Measurements from ENCODE around the gene NLN. TPM values are rescaled to one million over a fixed set of nuclear protein-coding genes. Genes with fewer than 3 reads are reported as not detected.
"Not testable (repeated sequence)": the region's sequence is repeated elsewhere in the genome, so short reads cannot be mapped to it uniquely, and the experiment has no call there.

Gene NLN
- total and polyA plus RNA-seq, 12 donors: 0.77 to 14.1 (median 6.9) TPM

DNA sequence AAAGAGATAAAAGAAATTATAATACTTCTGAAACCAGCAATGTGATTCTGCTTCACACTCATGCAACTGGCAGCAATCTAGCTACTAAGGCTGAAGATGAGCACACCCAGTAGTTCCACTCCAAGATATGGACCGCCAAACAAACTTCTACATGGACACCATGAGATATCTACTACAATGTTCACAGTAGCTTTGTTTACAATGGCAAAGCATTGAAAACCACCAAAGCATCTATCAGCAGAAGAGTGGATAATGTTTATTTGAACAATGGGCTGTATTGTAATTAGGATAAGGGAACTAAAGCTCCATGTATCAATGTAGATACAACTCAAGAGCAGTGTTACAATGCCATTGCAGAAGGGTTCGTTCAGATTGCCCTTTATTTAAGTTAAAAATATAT, 113.2 kb downstream of the NLN start:
- DNase-seq: no peak
- 70 to 76% (median 74%) methylated on average over 2 of the region's 2 CpGs for whole genome bisulfite sequencing, 4 donors
- Histone ChIP-seq H3K9me3 (replicated peaks in 1 of 3) (no peaks in the 10 kb centered on the region), H3K4me3 (no peak overlapping the region), H3K36me3 (replicated peaks in 1 of 2) (no peaks in the 10 kb centered on the region), H3K27me3 (no peaks in the 10 kb centered on the region), H3K4me1 (replicated peaks in 1 of 2) (no peaks in the 10 kb centered on the region), H3K27ac (no peak overlapping the region)
- no peak for TF ChIP-seq POLR2A (IDR thresholded peaks at IDR 0.05)
- no peak for TF ChIP-seq CTCF (IDR thresholded peaks at IDR 0.05)
- intact Hi-C loops (cut with DNase I): no loop called here

- TF ChIP-seq CTCF (IDR thresholded peaks at IDR 0.05): no peak
- TF ChIP-seq POLR2A (IDR thresholded peaks at IDR 0.05): no peak
- no peak overlapping the region for H3K4me3 ChIP-seq
- no peaks in the 10 kb centered on the region for H3K27me3 ChIP-seq
- DNase-seq: no peak
- H3K36me3 ChIP-seq (replicated peaks in 1 of 2): no peaks in the 10 kb centered on the region
- no peak overlapping the region for H3K27ac ChIP-seq
- intact Hi-C loops (cut with DNase I): no loop called here
- no peaks in the 10 kb centered on the region for H3K9me3 ChIP-seq (replicated peaks in 1 of 3)
- no peaks in the 10 kb centered on the region for H3K4me1 ChIP-seq (replicated peaks in 1 of 2)
Observed at GRCh38 chr5:65837139-65837538, 115.1 kb downstream of the NLN start.

- H3K27me3 ChIP-seq; H3K4me1 ChIP-seq (replicated peaks in 1 of 2); H3K27ac ChIP-seq; DNase-seq; H3K4me3 ChIP-seq; intact Hi-C loops (cut with DNase I); H3K9me3 ChIP-seq (replicated peaks in 1 of 3); H3K36me3 ChIP-seq (replicated peaks in 1 of 2): not testable (repeated sequence)
Observed at GRCh38 chr5:65839170-65839569, 117.2 kb downstream of the NLN start.

GRCh38 chr5:65840071-65840470, 118.1 kb downstream of the NLN start:
- Histone ChIP-seq H3K27me3 (no peaks in the 10 kb centered on the region), H3K4me1 (replicated peaks in 1 of 2) (no peaks in the 10 kb centered on the region), H3K9me3 (replicated peaks in 1 of 3) (no peaks in the 10 kb centered on the region), H3K27ac (no peak overlapping the region), H3K36me3 (replicated peaks in 1 of 2) (no peaks in the 10 kb centered on the region), H3K4me3 (no peak overlapping the region)
- no peak for DNase-seq
- TF ChIP-seq CTCF (IDR thresholded peaks at IDR 0.05): no peak
- TF ChIP-seq POLR2A (IDR thresholded peaks at IDR 0.05): no peak
- intact Hi-C loops (cut with DNase I): no loop called here
- 71 to 84% (median 74%) methylated on average over 3 of the region's 3 CpGs for WGBS, 4 donors

GRCh38 chr5:65844763-65845162, 122.8 kb downstream of the NLN start:
- H3K27ac ChIP-seq; DNase-seq; intact Hi-C loops (cut with DNase I); H3K4me3 ChIP-seq; H3K9me3 ChIP-seq (replicated peaks in 1 of 3); H3K27me3 ChIP-seq; H3K36me3 ChIP-seq (replicated peaks in 1 of 2); H3K4me1 ChIP-seq (replicated peaks in 1 of 2): not testable (repeated sequence)
- 82 to 87% (median 84%) methylated on average over 4 of the region's 4 CpGs for WGBS, 4 donors

All from adrenal gland (tissue), 12 donors.